HG03575 (cell line): ENCODE measurements around the gene ABCC8.

ENCODE experiments used
- ATAC-seq: cut with Tn5 transposase; IDR thresholded peaks from one replicate; pipeline ENCODE4 v1.9.1; 2021; ENCODE audit not compliant: unreplicated experiment, insufficient number of reproducible peaks, low FRiP score; ENCODE audit errors: extremely low read depth

ABCC8 gene

GRCh38 chr11:17343257-17343656 lies 133.4 kb downstream of the ABCC8 start:
- no peak for ATAC-seq
